Measurements from ENCODE around the gene SYT15B. TPM values are rescaled to one million over a fixed set of nuclear protein-coding genes. Genes with fewer than 3 reads are reported as not detected.
"Not testable (repeated sequence)": the region's sequence is repeated elsewhere in the genome, so short reads cannot be mapped to it uniquely, and the experiment has no call there.

Gene SYT15B
- total RNA-seq = 1 to 10 TPM; 1.3 to 7.9 (median 2.0) TPM

- TF ChIP-seq CTCF (IDR thresholded peaks at IDR 0.05; ENCODE audit: low read depth) = not testable (repeated sequence)
Observed at GRCh38 chr10:47763554-47764175, at the start of gene SYT15B. Gene SYT15B (minus strand): TSS chr10:47763592. CDS start chr10:47762640, 952 bp downstream.

Other genes with a start within 250 kb of the SYT15B start
- 10 to 100 TPM in 2 of 4 donors, 1 to 10 TPM in 2; 1.5 to 16.0 (median 9.2) TPM for gene AGAP9, start 240.0 kb downstream of the SYT15B start, total RNA-seq
- gene NPY4R2, start 155.1 kb upstream of the SYT15B start, total RNA-seq = under 1 TPM in 1 of 4 donors, not detected in 3; 0.38 TPM
- not detected for gene FAM25C, start 236.2 kb upstream of the SYT15B start, total RNA-seq

Measured in subcutaneous adipose tissue (tissue), 4 donors.